ENCODE results near the gene SMAD1.

- no peak for TF ChIP-seq PATZ1 (CRISPR knock-in tag; IDR thresholded peaks at IDR 0.05; ENCODE audit: borderline replicate concordance)
- peak; percentile 84 for TF ChIP-seq ZFP30 (CRISPR knock-in tag; IDR thresholded peaks at IDR 0.05)
- TF ChIP-seq ZNF8 (CRISPR knock-in tag; IDR thresholded peaks at IDR 0.05): no peak
- no peak for TF ChIP-seq ISL1 (CRISPR knock-in tag; IDR thresholded peaks at IDR 0.05)
- TF ChIP-seq TOX (CRISPR knock-in tag; IDR thresholded peaks at IDR 0.05; ENCODE audit: borderline replicate concordance): no peak
- TF ChIP-seq TSHZ2 (CRISPR knock-in tag; IDR thresholded peaks at IDR 0.05): no peak
- no peak for TF ChIP-seq CSRNP3 (CRISPR knock-in tag; IDR thresholded peaks at IDR 0.05)
- no peak for TF ChIP-seq RARB (CRISPR knock-in tag; IDR thresholded peaks at IDR 0.05)
- TF ChIP-seq ZFP3 (CRISPR knock-in tag; IDR thresholded peaks at IDR 0.05): no peak
- TF ChIP-seq SNAI2 (CRISPR knock-in tag; IDR thresholded peaks at IDR 0.05): no peak
- TF ChIP-seq GLIS3 (CRISPR knock-in tag; IDR thresholded peaks at IDR 0.05): no peak
- no peak for TF ChIP-seq ZNF70 (CRISPR knock-in tag; IDR thresholded peaks at IDR 0.05)
Measured at GRCh38 chr4:145605941-145606340, 124.3 kb downstream of the SMAD1 start.
